ENCODE data around the gene NCK1. TPM values are rescaled to one million over a fixed set of nuclear protein-coding genes. Genes with fewer than 3 reads are reported as not detected.

Gene NCK1
- total RNA-seq, 1 donor from 2014 or later: 54.0 TPM

DNA sequence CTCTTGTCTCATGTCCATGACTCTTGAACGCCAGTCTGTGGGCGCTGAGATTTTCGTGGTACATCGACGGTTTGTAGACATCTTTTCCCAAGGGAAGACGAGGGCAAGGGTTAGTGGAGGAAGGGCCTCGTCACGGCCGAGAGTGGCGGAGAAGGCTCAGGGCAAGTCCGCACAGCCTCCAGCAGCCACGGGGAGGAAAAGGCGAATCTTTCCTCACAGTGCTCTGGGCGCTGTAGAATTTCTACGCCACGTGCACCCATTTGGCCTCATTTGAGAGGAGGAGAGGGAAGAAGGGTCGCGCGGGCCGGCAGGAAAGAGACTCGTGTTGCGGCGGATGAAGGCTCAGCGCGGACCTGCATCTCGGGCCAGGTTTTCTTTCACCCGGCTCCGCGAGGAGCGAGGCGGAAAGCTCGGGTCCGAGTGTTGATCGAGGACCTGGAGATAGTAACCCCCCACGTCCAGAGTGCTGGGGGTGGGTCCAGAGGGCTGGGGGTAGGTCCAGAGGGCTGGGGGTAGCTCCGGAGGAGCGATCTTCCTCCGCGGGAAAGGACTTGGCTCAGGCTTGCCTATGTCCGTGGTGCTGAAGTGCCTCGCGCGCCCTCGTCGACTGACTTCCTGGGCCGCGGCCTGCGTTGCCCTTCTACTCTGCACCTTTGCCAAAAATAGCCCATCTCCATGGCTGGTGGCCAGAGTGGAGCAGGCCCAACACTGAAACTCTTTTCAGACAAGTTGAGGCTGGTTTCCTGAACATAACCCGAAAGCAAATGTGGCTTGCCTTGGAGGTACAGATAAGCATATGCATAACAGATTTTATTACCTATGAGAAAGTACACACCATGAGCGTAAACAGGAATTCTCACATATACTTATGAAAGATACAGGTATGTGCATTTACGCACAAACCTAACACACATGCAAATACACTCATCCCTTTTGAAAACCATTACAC, 42.0 kb upstream of the NCK1 start:
- H3K4me3 ChIP-seq: peak overlapping the region; percentile 78
- H3K27ac ChIP-seq: peak overlapping the region; percentile 76
- H3K27me3 ChIP-seq: peaks cover 5% of the 10 kb centered on the region
- intact Hi-C loops (cut with DNase I): no loop called here
- ATAC-seq (peak; percentile 78), DNase-seq (peak; percentile 72)
- no peak for TF ChIP-seq CTCF (IDR thresholded peaks at IDR 0.05)
- no peaks in the 10 kb centered on the region for H3K9me3 ChIP-seq
- H3K36me3 ChIP-seq: no peaks in the 10 kb centered on the region
- peaks cover 24% of the 10 kb centered on the region for H3K4me1 ChIP-seq

DNA sequence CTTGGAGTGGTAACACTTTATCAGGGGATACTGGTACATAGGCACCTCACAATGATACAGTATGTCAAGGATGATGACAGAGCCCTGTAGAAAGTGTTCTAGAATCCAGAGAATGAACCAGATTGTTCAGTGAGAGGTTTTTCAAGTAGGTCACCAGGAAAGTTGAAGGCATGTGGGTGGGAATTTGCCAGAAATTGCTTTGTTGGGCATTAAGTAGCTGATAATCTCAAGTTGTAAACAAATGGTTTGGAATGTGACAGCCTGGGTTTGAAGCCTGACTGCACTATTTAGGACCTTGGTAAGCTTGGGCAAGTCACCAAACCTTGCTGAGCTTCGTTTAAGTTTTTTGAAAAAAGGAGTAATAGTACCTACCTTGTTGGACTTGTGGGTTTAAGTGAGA, 30.5 kb upstream of the NCK1 start:
- Histone ChIP-seq H3K27ac (no peak overlapping the region), H3K36me3 (no peaks in the 10 kb centered on the region), H3K4me1 (no peaks in the 10 kb centered on the region), H3K9me3 (no peaks in the 10 kb centered on the region), H3K27me3 (no peaks in the 10 kb centered on the region), H3K4me3 (no peak overlapping the region)
- TF ChIP-seq CTCF (IDR thresholded peaks at IDR 0.05): no peak
- no peak for DNase-seq
- intact Hi-C loops (cut with DNase I): no loop called here
- peak; percentile 14 for ATAC-seq

DNA sequence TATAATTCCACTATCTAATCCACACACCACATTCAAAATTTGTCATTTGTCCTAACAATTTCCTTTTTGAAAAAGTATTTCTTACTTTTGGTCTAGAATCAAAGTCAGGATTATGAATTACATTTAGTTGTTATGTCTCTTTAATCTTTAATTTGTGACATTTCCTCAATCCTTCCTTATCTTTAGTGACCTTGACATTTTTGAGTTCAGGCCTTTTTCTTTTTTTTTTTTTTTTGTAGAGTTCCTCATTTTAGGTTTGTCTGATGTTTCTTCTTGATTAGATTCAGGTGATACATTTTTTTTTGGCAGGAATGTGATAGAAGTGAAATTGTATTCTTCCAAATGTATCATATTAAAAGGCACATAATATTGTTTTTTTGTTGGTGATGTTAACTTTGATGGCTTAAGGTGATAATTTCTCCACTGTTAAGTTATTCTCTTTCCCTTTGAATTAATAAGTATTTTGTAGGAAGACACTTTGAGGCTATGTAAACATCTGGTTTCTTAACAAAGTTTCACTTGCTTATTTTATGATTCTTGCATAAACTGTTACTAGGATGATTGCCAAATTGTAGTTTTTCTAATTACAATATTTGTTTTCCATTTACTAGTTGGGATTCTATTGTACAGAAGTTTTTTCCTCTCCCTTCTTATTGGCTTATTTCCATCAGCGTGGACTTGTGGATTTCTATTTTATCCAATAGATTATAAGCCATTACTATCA, 26.8 kb upstream of the NCK1 start:
- ATAC-seq (no peak), DNase-seq (no peak)
- no peaks in the 10 kb centered on the region for H3K36me3 ChIP-seq
- H3K9me3 ChIP-seq: no peaks in the 10 kb centered on the region
- intact Hi-C loops (cut with DNase I): no loop called here
- H3K27ac ChIP-seq: no peak overlapping the region
- no peaks in the 10 kb centered on the region for H3K4me1 ChIP-seq
- H3K27me3 ChIP-seq: no peaks in the 10 kb centered on the region
- TF ChIP-seq CTCF (IDR thresholded peaks at IDR 0.05): no peak
- H3K4me3 ChIP-seq: no peak overlapping the region

GRCh38 chr3:136835813-136836510, 26.0 kb upstream of the NCK1 start:
- Histone ChIP-seq H3K27ac (no peak overlapping the region), H3K9me3 (no peaks in the 10 kb centered on the region), H3K27me3 (no peaks in the 10 kb centered on the region), H3K4me1 (no peaks in the 10 kb centered on the region), H3K36me3 (no peaks in the 10 kb centered on the region), H3K4me3 (no peak overlapping the region)
- TF ChIP-seq CTCF (IDR thresholded peaks at IDR 0.05): no peak
- intact Hi-C loops (cut with DNase I): no loop called here
- no peak for ATAC-seq
- no peak for DNase-seq

DNA sequence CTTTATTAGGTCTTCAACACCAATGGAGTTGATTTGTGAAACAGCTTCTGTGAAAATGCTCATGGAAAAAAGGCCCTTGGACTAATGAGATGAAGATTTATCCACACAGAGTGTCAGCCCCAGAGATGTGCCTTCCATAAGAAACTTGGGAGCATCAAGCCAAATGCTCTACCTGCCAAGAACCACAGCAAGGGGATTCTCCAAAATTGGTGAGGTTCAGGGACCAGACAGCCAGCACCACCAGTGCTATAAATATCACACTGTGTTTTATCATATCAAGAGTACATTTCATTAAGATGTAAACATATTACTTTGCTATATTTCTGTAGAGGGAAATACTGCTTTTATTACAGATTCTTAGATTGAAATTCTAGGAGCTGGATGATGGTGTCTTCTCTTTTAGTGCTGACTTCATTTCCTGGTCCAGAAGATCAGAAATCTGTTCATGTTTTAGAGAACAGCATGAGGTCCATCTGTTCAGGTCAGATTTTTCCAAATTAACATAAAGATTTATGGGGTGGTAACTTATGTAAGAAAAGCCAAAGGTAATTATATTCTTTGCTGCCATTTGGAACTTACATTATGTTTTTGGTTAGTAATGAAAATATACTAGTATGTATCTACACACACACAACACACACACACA, 25.4 kb upstream of the NCK1 start:
- Histone ChIP-seq H3K27me3 (no peaks in the 10 kb centered on the region), H3K36me3 (no peaks in the 10 kb centered on the region), H3K27ac (no peak overlapping the region), H3K4me1 (no peaks in the 10 kb centered on the region), H3K4me3 (no peak overlapping the region), H3K9me3 (no peaks in the 10 kb centered on the region)
- TF ChIP-seq CTCF (IDR thresholded peaks at IDR 0.05): no peak
- DNase-seq (no peak), ATAC-seq (no peak)
- intact Hi-C loops (cut with DNase I): no loop called here
